GM18519 (cell line): Measurements from ENCODE around the gene VPS37D.
"Not testable (repeated sequence)": the region's sequence is repeated elsewhere in the genome, so short reads cannot be mapped to it uniquely, and the experiment has no call there.

Experiments used
- ATAC-seq: cut with Tn5 transposase; IDR thresholded peaks from one replicate; pipeline ENCODE4 v1.9.1; 2021; ENCODE audit warnings: mild to moderate bottlenecking, moderate library complexity; ENCODE audit not compliant: unreplicated experiment, low FRiP score

VPS37D gene

DNA sequence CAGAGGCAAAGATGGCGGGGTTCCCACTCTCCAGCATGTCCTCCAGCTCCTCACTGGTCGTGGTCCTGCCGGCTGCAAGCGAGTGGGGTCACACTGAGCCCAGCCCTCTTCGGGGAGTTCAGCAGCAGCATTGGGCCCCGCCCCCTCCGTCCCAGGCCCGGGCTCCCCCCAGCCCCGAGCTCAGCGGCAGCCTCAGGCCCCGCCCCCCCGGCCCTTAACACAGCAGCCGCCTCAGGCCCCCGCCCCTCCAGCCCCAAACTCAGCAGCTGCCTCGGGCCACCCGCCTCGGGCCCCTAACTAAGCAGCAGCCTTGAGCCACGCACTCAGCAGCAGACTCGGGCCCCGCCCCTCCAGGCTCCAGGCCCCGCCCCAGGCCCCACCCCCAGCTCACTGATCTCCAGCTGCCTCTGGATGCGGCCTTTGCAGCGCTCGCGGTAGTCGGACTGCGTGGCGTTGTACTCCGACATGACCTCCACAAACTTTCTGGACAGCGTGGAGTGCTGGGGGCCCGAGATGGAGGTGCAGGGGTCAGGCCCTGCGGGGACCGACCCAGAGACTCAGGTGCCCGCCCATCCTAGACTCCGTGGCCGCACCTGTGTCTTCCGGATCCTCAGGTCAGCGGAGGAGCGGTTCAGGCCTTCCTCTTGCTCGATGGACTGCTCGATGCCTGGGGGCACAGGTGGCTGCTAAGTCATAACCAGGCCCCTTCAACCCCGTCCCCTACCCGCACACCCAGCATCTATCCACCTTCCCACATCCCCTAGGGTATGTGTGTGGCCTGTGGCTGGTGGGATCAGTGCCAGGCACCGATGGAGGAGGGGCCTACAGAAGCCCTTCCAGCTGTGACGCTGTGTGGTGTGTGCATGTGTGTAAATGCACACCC is 36.4 kb downstream of the VPS37D start:
- ATAC-seq = no peak

DNA sequence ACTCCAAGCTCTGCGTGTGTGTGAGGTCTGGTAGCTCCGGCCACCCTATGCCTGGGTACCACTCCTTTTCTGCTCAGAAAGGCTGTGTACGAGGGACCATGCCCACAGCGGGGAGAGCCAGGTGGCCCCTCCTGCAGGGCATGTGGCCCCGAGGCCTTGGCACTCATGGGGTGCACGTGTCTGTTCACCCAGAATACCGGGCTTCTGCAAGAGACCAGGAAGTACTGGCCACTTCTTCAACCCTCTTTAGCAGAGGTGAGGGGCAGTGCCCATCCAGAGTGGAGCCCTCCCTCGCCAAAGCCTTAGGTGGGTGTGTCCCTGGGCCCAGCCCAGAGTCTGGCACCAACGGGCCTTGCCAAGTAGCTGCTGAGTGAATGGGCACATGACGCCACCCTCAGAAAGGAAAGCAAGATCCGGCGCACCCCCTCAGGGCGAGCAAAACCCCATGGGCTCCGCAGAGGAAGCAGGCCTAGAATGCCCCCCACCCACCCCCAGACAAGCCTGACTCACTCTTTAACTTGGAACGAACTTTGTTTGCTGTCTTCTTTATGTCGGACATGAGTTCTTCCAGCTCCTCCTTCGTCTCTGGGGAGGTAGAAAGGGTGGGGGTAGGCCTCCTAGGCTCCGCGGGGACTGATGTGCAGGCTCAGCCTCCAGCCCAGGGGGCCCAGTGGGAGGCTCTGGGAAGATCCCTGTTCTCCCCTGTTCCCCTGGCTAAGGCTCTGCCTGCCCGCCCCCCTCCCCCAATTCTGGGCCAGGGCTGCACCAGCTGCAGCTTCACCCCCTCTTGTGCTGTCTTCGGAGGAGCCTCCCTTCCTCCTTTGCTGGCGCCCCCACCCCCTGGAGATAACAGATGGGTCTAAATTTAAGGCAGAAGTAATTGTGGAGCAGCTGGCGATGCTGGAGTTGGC is 37.3 kb downstream of the VPS37D start:
- no peak for ATAC-seq

- ATAC-seq = no peak
Measured at GRCh38 chr7:73705551-73705920, 37.9 kb downstream of the VPS37D start.

GRCh38 chr7:73706126-73707044 is 38.8 kb downstream of the VPS37D start:
- ATAC-seq = no peak

DNA sequence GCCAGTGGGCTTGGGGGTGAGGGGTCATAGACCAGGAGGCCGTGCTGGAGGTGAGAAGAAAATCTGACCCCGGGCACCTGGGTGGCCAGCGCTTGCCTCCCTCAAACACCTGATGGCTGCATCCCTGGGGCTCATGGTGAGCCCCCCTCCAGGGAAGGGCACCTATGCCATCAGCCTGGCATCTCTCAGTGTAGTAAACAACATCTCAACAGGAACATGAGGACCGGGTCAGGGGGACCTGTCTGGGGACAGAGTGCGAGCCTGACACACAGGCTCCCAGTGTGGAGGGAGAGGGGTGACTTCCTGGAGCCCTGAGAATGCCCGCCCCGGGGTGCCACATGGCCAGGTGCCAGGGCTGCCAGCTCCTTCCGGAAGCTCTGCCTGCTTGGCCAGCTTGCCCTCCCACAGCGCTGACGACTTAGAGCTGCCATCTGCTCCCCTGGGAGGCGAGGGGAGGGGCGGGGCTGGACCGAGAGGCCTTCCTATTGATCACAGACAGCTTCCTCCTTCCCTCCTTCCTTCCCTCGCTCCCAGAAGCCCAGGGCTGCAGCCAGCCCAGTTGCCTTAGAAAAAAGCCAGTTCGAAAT is 39.5 kb downstream of the VPS37D start:
- no peak for ATAC-seq

- ATAC-seq = no peak
Measured at GRCh38 chr7:73708961-73709549, 41.4 kb downstream of the VPS37D start.

DNA sequence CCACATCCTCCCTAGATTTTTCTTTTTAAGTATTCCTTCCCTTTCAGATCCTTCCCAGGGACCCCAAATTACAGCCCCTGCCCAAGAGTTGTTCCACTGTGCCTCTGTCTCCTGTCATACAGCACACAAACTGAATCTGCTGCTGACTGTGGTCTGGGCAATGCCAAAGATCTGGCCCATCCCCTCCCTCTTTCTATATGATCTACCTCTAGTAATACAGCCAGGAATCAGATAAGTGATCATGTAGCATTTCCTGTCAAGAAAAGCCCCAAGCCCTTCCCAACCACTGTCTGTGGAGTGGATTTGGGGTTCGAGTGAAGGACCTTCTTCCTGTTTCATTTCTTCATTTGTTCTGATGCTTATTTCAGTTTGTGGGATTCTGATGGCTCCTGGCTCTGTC is 45.1 kb downstream of the VPS37D start:
- no peak for ATAC-seq

DNA sequence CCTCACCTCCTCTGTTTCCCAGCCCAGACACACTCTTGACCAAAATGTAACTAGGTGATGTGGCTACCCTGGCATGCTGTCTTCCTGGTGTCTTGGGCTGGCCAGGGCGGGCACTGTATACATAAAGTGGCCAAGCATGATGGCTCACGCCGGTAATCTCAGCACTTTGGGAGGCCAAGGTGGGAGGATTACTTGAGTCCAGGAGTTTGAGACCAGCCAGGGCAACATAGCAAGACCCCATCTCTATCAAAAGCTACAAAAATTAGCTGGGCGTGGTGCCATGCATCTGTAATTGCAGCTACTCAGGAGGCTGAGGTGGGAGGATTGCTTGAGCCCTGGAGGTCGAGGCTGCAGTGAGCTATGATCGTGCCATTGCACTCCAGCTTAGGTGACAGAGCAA is 45.7 kb downstream of the VPS37D start:
- ATAC-seq = not testable (repeated sequence)

DNA sequence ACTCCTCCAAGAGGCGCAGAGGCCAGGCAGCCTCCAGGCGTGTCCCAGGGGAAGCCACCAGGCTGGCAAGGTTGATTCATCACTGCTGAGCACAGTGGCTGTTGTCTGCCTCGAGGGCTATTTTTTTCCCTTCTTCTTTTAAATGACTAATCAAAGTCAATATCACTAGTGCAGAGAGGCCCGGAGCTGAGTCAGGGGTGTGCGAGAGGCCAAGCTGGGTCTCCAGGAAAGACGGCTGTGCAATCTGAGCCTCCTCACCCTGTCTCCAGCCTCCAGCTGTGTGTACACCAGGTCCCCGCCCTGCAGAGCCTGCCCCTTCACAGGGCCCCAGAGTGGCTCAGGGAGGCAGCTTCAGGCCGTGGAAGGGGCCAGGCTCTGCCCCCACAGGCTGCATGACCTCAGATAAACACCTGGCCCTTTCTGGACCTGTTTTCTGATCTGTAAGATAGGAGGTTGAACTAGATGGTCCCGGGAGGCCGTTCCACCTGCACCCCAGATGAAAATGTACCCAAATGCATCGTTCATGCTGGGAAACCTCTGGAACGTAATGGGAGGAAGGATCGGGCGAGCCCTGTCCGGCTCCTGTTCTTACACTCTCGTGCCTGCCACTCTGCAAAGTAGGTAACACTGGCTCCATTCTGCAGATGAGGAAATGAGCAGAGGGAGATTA is 48.2 kb downstream of the VPS37D start:
- ATAC-seq = no peak

- ATAC-seq = no peak
Measured at GRCh38 chr7:73716318-73716890, 48.8 kb downstream of the VPS37D start.

DNA sequence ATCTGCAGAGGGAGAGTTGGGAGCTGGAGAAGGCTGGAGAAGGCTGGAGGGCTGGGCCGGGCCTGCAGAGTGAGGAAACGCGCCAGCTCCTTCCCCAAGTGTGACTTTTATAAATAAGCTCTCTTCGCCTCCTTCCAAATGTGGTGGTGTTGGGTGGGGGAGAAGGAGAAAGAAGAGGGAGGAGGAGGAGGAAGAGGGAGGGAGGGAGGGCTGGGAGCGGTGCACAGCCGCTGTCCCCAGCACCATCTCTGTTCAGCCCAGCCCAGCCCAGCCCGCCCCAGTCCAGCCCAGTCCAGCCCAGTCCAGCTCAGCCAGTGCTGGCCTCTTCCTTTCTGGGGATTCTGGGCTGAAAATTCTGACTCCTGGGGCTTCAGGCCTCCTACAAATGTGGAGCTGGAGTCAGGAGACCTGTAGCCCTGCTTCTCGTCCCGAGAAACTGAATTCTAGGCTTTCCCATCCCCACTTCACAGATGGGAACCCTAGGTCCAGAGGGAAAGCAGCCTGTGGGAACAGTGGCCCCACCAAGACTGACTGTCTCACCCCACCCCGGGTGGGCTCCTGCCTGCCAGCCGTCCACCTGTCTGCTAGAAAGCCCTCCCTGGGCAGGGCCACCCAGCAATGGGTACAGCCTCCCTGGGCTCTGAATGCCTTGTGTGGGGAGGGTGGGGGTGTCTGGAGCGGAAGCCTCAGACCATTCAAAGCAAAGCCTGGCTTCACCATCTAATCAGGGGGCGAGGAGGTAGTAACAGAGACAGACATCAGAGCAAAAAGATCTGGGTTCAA is 49.6 kb downstream of the VPS37D start:
- ATAC-seq = no peak

DNA sequence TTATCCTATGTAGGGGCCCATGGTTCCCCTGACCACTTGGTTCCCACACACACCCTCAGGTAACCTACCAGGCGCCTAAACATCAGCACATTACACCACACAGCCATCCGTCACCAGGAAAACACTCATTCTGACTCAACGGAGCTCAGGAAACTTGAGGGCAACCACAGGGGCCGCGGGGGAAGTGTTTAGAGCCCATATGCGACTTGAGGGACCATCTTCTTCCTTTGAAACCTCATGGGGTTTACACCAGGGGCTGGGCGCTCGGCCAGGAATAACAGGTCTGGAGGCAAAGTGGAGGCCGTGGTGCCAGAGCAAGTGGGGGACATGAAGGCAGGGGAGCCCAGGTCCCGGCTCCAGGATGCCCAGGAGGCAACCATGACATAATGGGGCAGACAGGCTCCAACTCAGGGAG is 50.4 kb downstream of the VPS37D start:
- ATAC-seq = no peak

- no peak for ATAC-seq
Measured at GRCh38 chr7:73718438-73718881, 50.8 kb downstream of the VPS37D start.

DNA sequence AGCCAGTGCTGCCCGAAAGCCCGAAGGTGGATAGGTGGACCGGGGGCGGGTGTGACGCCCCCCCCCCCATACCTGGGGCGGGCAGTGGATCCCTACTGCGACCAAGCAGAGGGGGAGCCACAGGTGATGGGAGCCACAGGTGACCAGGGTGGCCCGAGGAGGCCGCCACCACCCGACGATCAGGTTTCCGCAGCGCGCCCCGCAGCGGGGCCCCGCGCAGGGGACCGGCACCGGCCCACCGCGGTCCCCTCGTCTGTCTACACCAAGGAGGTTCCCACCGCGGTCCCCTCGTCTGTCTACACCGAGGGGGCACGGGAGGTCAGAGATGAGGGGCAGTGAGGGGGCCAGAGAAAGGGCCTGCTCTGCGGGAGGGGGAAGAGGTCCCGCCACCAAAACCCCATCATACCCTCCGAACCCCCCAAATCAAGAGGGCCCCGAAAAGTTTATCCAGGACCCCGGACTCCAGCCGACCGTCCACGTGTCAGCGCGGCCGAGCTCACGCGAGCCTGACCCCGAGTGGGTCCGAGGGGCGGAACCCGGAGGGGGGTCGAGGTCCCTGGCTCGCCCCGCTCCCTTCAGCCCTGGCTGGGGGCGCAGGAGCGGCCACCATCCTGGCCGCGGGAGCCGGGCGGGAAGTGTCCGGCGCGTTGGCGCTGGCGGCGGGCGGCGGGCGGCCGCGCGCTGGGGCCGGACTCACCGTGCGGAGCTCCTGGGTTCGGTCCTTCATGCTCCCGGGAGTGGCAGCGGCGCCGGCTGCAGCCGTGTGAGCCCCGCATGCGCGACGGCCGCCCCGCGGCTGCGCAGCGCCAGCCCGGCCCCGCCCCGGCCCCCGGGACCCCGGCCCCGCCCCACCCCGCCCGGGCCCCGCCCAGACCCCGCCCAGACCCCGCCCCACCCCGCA is 51.5 kb downstream of the VPS37D start, which contains the start of gene STX1A:
TSS of gene STX1A (minus strand) at position 765 of the 901 bp plus-strand sequence. CDS start at position 727, 38 bp downstream.
- peak; percentile 66 for ATAC-seq

DNA sequence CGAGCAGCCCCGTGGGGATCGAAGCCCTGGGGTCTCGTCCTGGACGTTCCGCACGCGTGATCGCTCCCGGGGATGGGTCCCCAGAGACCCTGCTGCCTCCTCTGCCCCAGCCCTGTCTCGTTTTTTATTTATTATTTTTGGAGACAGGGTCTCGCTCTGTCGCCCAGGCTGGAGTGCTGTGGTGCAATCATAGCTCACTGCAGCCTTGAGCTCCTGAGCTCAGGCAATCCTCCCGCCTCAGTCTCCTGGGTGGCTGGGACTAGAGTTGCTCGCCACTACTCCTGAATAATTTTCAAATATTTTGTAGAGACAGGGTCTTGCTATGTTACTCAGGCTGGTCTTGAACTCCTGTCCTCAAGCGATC is 52.2 kb downstream of the VPS37D start:
- ATAC-seq = no peak

DNA sequence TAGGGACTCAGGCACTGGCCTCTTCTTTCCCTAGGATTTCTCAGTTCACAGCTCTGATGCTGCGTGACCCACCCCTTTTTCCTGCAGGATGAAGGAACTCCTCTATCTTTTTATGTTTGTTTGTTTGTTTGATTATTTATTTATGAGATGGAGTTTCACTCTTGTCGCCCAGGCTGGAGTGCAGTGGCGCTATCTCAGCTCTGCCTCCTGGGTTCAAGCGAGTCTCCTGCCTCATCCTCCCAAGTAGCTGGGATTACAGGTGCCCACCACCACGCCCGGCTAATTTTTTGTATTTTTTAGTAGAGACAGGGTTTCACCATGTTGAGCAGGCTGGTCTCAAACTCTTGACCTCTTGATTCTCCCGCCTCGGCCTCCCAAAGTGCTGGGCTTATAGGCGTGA is 52.8 kb downstream of the VPS37D start:
- not testable (repeated sequence) for ATAC-seq

GRCh38 chr7:73721377-73721817 is 53.8 kb downstream of the VPS37D start:
- ATAC-seq = no peak
